HAP-1 (cell line): ENCODE measurements around the gene GRIK3.
"Not testable (repeated sequence)": the region's sequence is repeated elsewhere in the genome, so short reads cannot be mapped to it uniquely, and the experiment has no call there.

Experiments
- DNase-seq, 2 experiments: peaks; one replicate each; pipeline ENCODE4 v3.0.0-alpha.2; 2016 to 2020; ENCODE audit warnings: low spot score in 2 of 2
- H3K27me3 ChIP-seq: fragments of 250-450 bp; sonication (Bioruptor Pico); 2 replicates; pipeline ENCODE4 v1.5.1; 2020; ENCODE audit warnings: low read depth, mild to moderate bottlenecking, moderate library complexity
- H3K36me3 ChIP-seq: fragments of 250-450 bp; sonication (Bioruptor Pico); replicated peaks from 2 replicates; pipeline ENCODE4 v1.5.1; 2020; ENCODE audit warnings: mild to moderate bottlenecking
- H3K4me1 ChIP-seq: fragments of 250-450 bp; sonication (Bioruptor Pico); 2 replicates; pipeline ENCODE4 v1.5.1; 2020; ENCODE audit warnings: mild to moderate bottlenecking
- H3K4me3 ChIP-seq: fragments of 250-450 bp; sonication (Bioruptor Pico); 2 replicates; pipeline ENCODE4 v1.5.1; 2020; ENCODE audit warnings: mild to moderate bottlenecking, moderate library complexity
- H3K9me3 ChIP-seq: fragments of 250-450 bp; sonication (Bioruptor Pico); 2 replicates; pipeline ENCODE4 v1.5.1; 2020; ENCODE audit warnings: mild to moderate bottlenecking, moderate library complexity
- in situ Hi-C: fragments of 300-500 bp; cut with MboI; formaldehyde crosslinking; loops from 3 replicates; pipeline ENCODE4 v1.14.3; 2020; ENCODE audit warnings: low sequenced_read_pairs, inconsistent platforms, mixed read lengths

GRIK3 gene

GRCh38 chr1:36772647-36773495, 261.4 kb downstream of the GRIK3 start:
- Histone ChIP-seq H3K9me3 (no peaks in the 10 kb centered on the region), H3K4me1 (no peaks in the 10 kb centered on the region), H3K4me3 (no peak overlapping the region), H3K27me3 (peaks cover 26% of the 10 kb centered on the region), H3K36me3 (no peaks in the 10 kb centered on the region)
- DNase-seq: no peak
- in situ Hi-C loops: no loop called here

DNA sequence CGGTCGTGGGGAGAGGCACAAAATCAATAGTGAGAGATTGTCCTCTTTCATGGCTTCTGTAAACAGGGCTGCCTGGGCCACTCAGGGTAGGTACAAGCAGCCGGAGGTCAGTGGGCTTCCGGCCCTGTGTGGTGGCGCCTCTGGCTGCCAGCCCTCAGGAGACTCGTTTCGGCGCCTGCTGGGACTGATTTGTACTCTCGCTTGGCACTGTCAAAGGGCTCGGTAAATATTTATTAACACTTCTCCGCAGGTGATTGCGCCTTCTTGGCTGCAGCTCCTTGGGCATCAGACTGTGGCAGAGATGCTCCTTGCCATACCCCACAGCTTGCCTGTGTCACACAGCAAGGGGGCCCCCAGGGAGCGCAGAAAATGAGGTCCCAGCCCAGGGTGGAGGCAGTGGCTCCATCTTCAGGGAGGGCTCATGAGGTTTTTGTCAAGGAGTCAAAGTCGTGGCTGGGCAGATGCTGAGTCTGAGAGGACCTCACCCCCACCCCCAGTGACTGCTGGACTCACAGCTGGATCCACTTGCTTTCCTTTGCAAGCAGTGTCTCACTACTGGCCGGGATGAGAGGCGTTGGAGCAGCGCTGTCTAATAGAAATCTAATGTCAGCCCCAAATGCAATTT, 262.5 kb downstream of the GRIK3 start:
- Histone ChIP-seq H3K27me3 (peaks cover 26% of the 10 kb centered on the region), H3K36me3 (no peaks in the 10 kb centered on the region), H3K4me1 (no peaks in the 10 kb centered on the region), H3K9me3 (no peaks in the 10 kb centered on the region), H3K4me3 (no peak overlapping the region)
- no peak for DNase-seq
- in situ Hi-C loops: no loop called here

DNA sequence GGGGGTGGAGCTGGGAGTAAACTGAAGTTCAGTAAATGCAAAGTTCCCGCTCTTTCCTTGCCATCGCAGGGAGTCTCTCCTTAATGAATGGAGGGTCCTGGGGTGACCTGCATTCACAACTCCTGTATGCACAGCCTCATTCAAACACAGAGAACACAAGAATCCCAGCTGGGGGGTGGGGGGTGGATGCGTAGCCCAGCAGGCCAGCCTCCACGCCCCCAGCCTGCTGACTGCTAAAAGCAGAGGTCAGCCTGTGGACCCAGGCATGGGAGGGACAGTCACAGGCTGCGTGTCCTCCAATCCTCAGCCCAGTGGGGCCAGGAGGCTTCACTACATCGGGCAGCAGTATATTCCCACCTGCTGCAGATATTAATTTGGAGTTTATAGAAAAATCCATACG, 263.1 kb downstream of the GRIK3 start:
- H3K27me3 ChIP-seq: peaks cover 26% of the 10 kb centered on the region
- no peak for DNase-seq
- H3K4me3 ChIP-seq: no peak overlapping the region
- in situ Hi-C loops: no loop called here
- H3K9me3 ChIP-seq: no peaks in the 10 kb centered on the region
- H3K4me1 ChIP-seq: no peaks in the 10 kb centered on the region
- H3K36me3 ChIP-seq: no peaks in the 10 kb centered on the region

DNA sequence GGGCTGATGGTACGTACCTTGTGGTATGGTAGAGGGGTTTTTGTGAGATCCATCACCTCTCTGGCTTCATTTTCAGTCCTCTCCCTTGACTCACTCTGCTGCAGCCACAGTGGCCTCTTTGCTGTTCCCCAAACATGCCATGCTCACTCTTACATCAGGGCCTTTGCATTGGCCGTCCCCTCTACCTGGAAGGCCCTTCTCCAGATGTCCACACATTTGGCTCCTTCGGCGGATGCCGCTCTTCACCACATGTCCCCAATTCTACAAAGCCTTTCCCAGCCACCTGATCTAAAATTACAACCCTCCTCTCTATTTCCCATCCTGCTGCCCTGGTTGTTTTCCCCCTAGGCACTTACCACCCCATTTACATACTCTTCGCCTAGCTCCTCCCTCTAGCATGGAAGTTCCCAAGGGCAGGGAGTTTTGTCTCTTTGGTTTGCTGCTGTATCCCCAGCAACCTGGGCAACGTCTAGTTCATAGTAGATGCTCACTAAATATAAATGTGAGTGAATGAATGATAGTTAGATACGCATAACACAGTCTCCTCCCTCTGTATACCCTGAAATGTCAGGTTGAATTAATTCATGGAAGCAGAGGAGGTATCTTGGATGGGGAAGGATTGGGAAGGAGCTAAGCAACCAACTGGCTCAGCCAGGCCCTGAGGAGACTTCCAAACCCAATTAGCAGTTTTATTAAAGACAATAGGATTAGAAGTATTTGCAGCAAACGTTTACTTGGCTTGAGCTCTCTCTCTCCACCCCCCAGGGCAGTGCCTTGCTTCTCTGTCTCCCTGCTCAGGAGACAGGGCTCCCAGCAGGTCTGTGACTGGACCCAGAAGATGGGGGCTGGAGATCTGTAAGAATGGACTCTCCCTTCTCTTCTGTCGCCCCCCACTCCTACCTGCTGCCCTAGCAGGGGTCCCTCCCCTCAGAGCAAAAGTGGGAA, 264.2 kb downstream of the GRIK3 start:
- H3K4me3 ChIP-seq: no peak overlapping the region
- H3K9me3 ChIP-seq: no peaks in the 10 kb centered on the region
- in situ Hi-C loops: no loop called here
- no peaks in the 10 kb centered on the region for H3K36me3 ChIP-seq
- H3K27me3 ChIP-seq: peaks cover 22% of the 10 kb centered on the region
- H3K4me1 ChIP-seq: no peaks in the 10 kb centered on the region
- no peak for DNase-seq

DNA sequence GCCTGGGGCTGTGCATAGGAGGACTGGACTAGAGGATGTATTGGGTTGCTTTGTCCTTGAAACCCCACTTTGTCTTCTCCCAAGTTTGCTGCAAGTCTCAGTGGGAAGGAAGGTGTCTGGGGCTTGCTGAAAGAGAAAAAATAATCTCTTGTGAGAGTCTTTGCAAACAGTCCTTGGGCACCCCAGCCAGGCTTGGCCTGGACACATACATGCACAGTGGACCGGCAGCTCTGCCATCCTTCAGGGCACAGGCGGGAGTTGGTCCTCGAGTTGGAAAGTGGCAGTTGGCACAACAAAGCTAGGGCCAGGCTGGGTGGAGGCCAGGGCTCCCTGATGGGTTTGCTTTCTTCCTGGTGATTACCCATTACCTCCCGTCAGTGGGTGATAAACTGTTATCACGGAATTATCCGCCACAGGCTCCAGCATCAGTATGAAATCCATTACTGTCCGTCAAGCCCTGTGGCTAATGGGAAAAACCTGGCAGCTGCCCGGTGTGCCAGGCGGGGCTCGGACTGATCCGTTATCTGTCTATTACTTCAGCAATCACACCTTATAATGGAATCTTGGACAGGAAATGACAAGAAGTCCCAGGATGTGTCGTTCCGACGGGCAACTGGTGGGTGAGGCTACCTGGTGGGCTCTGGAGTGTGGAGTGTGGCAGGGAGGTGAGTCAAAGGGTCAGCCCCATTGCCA, 265.7 kb downstream of the GRIK3 start:
- no peaks in the 10 kb centered on the region for H3K9me3 ChIP-seq
- H3K27me3 ChIP-seq: peaks cover 14% of the 10 kb centered on the region; the same call in 1 of the 2 replicates
- H3K4me3 ChIP-seq: no peak overlapping the region
- no peaks in the 10 kb centered on the region for H3K4me1 ChIP-seq
- H3K36me3 ChIP-seq: no peaks in the 10 kb centered on the region
- no peak for DNase-seq
- in situ Hi-C loops: no loop called here

DNA sequence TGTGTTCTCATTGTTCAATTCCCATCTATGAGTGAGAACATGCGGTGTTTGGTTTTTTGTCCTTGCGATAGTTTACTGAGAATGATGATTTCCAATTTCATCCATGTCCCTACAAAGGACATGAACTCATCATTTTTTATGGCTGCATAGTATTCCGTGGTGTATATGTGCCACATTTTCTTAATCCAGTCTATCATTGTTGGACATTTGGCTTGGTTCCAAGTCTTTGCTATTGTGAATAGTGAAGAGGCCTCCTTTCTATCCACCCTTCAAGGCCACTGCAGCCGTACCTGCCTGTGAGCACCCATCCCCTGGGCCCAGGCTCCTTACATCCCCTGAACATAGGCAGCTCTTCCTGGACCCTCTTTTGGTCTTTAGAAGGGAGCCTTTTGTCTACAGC, 266.9 kb downstream of the GRIK3 start:
- DNase-seq, H3K9me3 ChIP-seq, H3K36me3 ChIP-seq, in situ Hi-C loops, H3K4me3 ChIP-seq, H3K4me1 ChIP-seq: not testable (repeated sequence)
- H3K27me3 ChIP-seq: peaks cover 12% of the 10 kb centered on the region; the same call in 1 of the 2 replicates

- H3K27me3 ChIP-seq: 0 out of 2 replicates have a peak, but pooled peaks cover 8% of the 10 kb centered on the region
- H3K4me1 ChIP-seq: no peaks in the 10 kb centered on the region
- no peaks in the 10 kb centered on the region for H3K36me3 ChIP-seq
- DNase-seq: no peak
- no peaks in the 10 kb centered on the region for H3K9me3 ChIP-seq
- in situ Hi-C loops: no loop called here
- no peak overlapping the region for H3K4me3 ChIP-seq
These were observed 267.8 kb downstream of the GRIK3 start for GRCh38 chr1:36766481-36766880.

DNA sequence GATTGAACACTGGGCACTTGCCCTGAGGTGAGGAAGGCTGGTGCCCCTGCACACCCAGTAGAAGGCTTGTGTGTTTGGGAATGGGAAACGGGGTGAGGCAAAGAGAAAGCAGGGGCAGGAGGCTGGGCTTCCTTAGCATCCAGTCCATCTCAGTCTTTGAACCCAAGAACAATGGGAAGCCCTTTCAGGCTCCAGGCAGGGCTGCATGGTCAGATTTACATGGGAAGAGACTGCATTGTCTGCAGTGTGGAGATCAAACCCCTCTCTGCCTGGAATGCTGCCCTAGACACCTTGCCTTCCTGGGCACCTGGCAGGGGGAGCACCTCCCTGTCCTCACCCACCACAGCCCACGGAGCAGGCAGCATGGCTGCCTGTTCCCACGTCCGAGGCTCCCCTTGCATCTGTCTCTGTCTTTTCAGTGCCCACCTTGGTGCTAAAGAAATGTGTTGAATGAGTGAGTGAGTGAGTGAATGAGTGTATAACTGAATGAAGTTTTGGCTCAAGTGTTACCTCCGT, 268.5 kb downstream of the GRIK3 start:
- Histone ChIP-seq H3K4me3 (no peak overlapping the region), H3K9me3 (no peaks in the 10 kb centered on the region), H3K27me3 (0 out of 2 replicates have a peak, but pooled peaks cover 4% of the 10 kb centered on the region), H3K4me1 (no peaks in the 10 kb centered on the region), H3K36me3 (no peaks in the 10 kb centered on the region)
- DNase-seq: no peak
- in situ Hi-C loops: no loop called here

- Histone ChIP-seq H3K4me1 (no peaks in the 10 kb centered on the region), H3K4me3 (no peak overlapping the region), H3K36me3 (no peaks in the 10 kb centered on the region), H3K9me3 (no peaks in the 10 kb centered on the region), H3K27me3 (no peaks in the 10 kb centered on the region)
- in situ Hi-C loops: no loop called here
- no peak for DNase-seq
These were observed 269.5 kb downstream of the GRIK3 start for GRCh38 chr1:36764798-36765197.

GRCh38 chr1:36763771-36764170, 270.5 kb downstream of the GRIK3 start:
- Histone ChIP-seq H3K4me3 (no peak overlapping the region), H3K9me3 (no peaks in the 10 kb centered on the region), H3K36me3 (no peaks in the 10 kb centered on the region), H3K27me3 (no peaks in the 10 kb centered on the region), H3K4me1 (no peaks in the 10 kb centered on the region)
- DNase-seq: no peak
- in situ Hi-C loops: no loop called here

DNA sequence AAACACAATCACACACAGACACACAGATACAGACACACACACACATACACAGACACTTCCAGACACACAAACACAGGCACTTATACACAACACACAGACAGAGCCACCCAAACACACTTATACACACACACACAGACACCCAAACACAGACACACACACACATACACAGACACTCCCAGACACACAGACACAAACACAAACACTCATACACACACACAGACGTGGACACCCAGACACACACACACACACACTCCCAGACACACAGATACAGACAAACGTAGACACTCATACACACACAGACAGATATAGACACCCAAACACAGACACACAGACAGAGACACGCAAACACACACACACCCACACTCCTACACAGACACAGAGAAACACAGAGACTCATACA, 272.1 kb downstream of the GRIK3 start:
- Histone ChIP-seq H3K4me3 (no peak overlapping the region), H3K27me3 (no peaks in the 10 kb centered on the region), H3K9me3 (no peaks in the 10 kb centered on the region), H3K4me1 (no peaks in the 10 kb centered on the region), H3K36me3 (no peaks in the 10 kb centered on the region)
- in situ Hi-C loops: no loop called here
- DNase-seq: no peak

DNA sequence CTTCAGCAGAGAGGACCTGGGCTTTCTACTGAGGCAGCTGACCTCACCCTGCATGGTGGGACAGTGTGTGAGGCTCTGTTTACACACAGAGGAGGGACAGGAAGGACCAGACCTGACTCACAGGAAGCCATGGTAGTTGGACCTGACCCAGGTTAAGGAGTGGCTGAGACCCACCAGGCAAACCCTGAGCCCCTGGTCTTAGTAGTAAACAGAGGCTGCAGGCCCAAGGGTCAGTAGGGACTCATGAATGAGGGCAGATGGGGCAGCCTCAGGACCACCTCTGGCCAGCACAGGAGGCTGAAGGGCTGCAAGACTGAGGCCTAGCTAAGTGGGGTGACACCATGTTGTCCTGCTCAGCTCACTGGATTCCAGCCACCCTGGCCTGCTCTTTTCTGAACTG, 273.2 kb downstream of the GRIK3 start:
- Histone ChIP-seq H3K27me3 (no peaks in the 10 kb centered on the region), H3K4me1 (no peaks in the 10 kb centered on the region), H3K9me3 (no peaks in the 10 kb centered on the region), H3K4me3 (no peak overlapping the region), H3K36me3 (no peaks in the 10 kb centered on the region)
- in situ Hi-C loops: no loop called here
- DNase-seq: no peak

DNA sequence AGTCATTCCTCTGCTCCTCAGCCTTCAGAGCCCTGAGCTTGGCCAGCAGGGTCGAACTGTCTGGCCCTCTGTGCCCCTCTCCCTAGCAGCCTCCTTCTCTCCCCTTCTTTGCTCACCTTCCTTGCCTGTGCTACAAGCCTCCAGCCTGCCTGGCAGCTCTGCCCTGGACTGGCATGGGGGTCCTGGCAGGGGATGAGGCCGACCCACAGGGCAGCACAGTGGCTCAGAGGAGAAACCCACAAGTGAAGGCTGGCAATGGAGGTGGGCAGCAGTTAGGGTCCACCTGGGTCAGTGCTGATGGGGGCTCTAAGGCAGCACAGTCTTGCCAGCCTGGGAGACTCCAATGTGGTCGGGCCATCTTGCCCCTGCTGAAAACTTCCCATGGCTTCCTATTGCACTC, 274.2 kb downstream of the GRIK3 start:
- in situ Hi-C loops: no loop called here
- no peaks in the 10 kb centered on the region for H3K9me3 ChIP-seq
- no peak overlapping the region for H3K4me3 ChIP-seq
- no peak for DNase-seq
- H3K4me1 ChIP-seq: no peaks in the 10 kb centered on the region
- no peaks in the 10 kb centered on the region for H3K27me3 ChIP-seq
- no peaks in the 10 kb centered on the region for H3K36me3 ChIP-seq
